ENCODE data around the gene SNX17.
A peak's percentile ranks its signal among the peaks of the same experiment; 100 is the strongest.
"Not testable (repeated sequence)": the region's sequence is repeated elsewhere in the genome, so short reads cannot be mapped to it uniquely, and the experiment has no call there.

SNX17 gene, protein sequence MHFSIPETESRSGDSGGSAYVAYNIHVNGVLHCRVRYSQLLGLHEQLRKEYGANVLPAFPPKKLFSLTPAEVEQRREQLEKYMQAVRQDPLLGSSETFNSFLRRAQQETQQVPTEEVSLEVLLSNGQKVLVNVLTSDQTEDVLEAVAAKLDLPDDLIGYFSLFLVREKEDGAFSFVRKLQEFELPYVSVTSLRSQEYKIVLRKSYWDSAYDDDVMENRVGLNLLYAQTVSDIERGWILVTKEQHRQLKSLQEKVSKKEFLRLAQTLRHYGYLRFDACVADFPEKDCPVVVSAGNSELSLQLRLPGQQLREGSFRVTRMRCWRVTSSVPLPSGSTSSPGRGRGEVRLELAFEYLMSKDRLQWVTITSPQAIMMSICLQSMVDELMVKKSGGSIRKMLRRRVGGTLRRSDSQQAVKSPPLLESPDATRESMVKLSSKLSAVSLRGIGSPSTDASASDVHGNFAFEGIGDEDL

DNA sequence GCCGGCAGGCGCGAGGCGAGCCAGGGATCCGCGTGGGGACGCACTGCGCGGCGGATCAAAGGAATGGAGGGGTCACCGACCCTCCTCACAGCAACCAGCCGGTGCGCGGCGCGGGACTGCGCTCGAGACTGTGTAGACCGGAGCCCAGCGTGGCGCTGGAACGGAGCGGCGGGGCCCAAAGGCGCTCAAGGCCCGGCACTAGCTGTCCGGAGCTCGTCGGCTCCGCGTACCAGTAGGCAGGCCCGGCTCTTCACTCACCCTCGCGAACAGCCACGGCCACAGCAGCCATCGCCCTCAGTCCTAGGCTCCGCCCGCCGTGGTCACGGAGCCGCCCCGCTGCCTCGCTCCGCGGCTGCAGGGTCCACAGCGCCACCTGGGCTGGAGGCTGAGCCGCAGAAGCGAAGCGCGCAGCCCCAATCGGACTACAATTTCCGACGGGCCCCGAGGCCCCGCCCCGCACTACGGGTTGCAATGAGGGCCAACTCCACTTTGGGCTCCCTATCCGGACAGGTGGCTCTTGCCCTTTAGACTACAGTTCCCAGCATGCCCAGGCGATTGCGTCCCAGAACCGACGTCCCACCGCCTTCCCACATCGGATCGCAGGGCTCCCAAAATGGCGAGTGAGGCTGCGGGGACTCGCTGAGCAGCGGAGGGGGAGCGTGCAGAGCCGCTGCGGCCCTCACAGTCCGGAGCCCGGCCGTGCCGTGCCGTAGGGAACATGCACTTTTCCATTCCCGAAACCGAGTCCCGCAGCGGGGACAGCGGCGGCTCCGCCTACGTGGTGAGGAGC is at the start of gene SNX17, which contains the start of gene EIF2B4:
TSS of gene SNX17 (plus strand) at position 591 of the 790 bp plus-strand sequence. CDS start at position 719, 128 bp downstream.
TSS of gene EIF2B4 (minus strand) at position 313 of the 790 bp plus-strand sequence. CDS start at position 289, 24 bp downstream.
- DNase-seq (ENCODE audit: low read depth in 4 of 4, low spot score in 1 of 4), result peak; percentile 93 to 99 (median 97)

DNA sequence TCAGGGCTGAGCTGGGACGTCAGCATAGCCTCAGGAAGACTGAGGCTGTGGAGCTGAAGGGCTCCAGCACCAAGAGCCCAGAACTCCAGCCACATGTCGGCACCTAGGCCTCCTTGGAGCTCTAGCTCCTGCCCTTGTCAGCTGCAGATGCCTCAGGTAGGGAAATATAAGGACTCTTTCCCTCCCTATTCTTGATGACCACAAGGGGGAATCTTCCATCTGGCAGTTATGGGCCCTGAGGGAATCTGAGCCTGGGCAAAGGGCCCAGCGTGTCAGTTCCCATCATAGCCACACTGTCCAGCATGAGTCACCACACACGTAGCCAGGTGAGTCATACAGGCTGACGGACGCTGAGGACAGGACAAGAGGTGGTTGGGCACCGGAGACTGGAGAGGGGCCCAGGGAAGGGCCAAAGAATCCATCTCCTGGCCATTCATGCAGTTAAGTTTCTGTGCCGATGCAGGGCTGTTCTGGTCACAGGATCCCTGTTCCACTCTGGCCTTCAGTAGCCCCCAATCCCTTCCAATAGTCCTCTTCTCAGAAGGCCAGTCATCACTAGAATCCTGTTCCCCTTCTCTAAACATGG is 49.4 kb upstream of the SNX17 start:
- DNase-seq (ENCODE audit: low read depth in 4 of 4, low spot score in 1 of 4), result no peak

DNA sequence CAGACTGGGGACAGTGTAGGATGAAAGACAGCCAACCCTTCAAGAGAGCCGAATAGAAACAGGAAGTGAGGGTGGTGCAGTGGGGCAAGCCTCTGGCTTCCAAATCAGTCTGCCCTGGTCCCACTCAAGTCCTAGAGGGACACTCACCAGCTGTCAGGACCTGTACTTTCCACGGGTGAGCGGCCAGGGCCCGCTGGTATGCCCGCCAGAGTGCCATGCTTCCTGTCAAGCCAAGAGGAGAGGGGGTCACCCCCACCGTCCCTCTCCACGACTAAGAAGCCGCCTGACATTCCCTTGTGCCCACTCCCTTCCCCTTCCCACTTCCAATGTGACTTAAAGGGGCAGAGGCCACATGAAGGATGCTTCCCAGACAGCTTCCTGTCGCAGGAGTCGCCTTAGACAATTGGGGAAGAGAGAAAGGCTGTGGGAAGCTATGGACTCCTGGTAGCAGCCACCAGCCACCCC is 48.1 kb upstream of the SNX17 start:
- DNase-seq (ENCODE audit: low read depth in 4 of 4, low spot score in 1 of 4), result no peak

DNA sequence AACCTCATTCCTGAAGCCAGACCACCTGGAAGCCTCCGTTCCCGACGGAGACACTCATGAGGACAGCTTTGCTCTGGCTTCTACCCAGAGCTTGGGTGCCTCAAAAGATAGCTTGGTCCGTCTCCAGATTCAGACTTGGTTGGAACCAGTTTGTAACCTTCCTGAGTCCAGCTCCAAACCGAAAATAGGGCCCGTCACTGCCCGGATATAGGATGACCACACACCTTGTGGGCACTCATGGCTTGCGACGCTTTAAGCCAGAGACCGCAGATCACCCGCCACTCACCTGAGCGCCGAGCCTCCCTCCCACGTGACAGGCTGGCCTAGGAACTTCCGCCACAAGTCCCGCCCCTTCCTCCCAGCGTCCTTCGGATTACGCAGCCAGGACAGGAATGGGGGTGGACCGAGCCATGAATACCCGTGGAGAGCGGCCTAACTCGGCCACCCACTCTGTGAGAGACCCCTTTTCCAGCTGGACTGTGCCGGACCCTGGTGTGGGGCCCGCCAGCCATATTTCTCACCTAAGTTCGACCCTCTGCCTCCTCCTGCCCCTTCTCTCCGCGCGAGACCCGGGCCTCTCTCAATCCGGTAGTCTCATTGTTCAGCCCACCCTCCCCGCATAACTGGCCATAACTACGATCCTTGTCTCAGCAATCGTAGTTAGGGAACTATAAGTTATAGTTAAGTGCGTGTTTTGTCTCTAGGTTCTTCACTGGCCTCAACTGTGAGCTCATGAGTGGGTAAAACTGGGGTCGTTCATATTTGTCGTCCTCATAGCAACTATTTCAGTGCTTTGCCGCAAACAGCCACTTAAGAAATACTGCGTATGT is 47.4 kb upstream of the SNX17 start, which contains the start of gene MPV17:
TSS of gene MPV17 (minus strand) at position 332 of the 830 bp plus-strand sequence. CDS start 580 bp downstream, outside the sequence.
- peak; percentile 66 to 86 (median 80) for DNase-seq (ENCODE audit: low read depth in 4 of 4, low spot score in 1 of 4)

DNA sequence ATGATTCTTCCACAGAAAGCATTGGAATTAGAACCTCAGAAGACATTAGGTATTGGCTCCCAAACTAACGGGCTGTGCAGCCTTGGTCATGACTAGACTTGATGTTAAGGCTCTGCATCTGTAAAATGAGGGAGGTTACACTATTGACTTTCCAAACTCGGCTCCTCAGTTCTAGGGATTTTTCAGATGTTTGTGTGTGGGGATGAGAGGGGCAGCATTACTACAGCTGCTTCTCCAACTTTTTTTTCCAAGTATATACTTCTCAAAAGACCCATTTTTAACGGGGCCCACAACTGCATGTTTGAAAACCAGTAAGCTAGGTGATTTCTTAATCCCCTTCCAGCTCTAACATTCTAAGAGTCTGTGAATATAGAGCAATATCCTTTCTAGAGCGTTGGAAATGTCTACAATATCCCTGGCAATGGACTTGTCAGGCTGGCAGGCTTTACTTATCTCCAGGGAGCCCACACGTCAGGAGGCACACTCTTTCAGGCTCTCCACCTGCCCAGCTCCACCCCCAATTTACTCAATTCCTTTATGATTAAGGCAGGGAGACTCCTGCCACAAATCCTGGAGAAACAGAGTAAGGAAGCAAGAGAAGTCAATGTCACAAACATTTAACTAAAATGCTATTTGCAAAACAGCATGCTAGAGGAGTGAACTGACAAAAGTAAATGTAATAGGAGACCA is 46.7 kb upstream of the SNX17 start:
- no peak for DNase-seq (ENCODE audit: low read depth in 4 of 4, low spot score in 1 of 4)

DNA sequence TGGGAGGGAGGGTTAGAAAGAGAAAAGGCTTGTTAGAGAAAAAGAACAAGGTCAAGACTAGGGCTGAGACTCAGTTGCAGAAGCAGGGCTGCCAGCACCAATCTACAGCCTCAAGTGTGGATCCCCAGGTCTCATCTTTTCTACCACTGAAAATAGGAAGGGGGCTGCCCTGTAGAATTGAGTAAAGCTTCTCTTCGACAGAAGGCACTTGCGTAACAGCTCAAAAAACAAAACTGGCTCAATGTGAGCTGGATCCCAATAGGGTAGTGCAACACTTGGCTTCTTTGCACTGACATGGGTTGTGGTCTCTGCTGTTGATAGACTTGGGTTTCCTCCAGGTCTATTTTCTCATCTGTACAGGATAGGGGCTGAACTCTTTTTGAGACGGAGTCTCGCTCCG is 45.7 kb upstream of the SNX17 start:
- no peak for DNase-seq (ENCODE audit: low read depth in 4 of 4, low spot score in 1 of 4)

DNA sequence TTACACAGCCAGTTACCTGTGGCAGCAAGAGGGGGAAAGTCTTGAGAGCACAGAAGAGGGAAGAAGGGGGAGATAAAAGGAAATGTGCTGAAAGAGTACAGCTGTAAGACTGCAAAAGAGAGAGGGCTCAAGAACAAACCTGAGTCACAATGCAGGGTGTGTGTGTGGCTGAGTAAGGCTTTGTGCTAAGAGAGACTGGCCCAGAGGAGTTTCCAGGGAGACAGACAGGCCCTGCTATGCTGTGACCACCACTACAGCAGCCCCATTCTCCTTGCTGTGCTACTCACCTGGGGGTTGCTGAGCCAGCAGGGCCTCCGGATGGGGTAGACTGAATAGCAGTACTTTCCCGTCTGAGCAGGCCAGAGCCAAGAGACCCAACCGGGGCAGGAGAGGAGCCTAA is 35.1 kb upstream of the SNX17 start:
- DNase-seq (ENCODE audit: low read depth in 4 of 4, low spot score in 1 of 4), result no peak

DNA sequence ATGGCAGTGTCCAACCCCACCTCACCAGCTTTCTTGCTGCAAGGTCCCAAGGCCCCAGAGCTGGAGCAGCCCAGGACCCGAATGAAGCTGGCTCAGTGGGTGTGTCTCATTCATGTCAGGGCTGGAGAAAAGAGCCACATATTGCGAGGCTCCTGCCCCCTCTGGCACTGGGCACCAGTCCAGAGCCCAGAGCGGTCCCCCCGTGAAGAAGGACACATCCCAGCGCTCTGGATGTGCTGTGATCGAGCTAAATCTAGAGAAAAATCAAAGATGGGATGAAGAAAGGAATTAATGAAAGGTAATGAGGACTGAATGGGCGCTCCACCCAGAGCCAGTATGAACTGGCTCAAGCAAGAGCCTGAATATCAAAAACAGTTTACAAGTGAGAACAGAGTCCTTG is 34.2 kb upstream of the SNX17 start:
- no peak for DNase-seq (ENCODE audit: low read depth in 4 of 4, low spot score in 1 of 4)

DNA sequence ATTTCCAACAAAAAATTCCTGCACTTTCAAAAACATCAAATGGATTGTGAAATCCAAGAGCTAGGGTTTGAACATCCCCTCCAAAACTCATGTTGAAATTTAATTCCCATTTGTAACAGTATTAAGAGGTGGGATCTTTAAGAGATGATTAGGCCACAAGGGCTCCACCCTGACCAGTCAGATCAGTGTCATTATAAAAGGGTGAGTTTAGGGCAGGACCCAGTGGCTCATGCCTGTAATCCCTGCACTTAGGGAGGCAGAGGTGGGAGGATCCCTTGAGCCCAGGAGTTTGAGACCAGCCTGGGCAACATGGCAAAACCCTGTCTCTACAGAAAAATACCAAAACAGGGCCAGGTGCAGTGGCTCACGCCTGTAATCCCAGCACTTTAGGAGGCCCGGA is 22.8 kb upstream of the SNX17 start:
- no peak for DNase-seq (ENCODE audit: low read depth in 4 of 4, low spot score in 1 of 4)

DNA sequence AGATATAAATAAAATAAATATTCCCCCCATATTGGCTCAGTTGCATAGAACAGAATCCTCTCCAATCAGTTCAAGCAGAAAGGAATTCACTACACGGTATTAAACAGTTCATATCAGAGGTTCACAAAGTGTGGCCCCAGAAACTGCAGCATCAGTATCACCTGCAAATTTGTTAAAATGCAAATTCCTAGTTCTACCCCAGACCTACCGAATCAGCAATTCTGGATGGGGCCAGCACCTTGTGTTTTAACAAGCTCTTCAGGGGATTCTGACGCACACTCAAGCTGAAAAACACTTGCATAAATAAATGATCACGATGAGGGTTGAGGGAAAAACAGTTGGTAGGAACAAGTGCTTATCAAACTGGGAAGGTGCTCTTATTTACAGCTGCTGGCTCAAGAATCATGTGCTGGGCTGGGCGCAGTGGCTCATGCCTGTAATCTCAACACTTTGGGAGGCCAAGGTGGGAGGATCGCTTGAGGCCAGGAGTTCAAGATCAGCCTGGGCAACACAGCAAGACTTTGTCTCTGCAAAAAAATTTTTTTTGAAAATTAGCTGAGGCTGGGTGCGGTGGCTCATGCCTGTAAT is 20.2 kb upstream of the SNX17 start:
- no peak for DNase-seq (ENCODE audit: low read depth in 4 of 4, low spot score in 1 of 4)

DNA sequence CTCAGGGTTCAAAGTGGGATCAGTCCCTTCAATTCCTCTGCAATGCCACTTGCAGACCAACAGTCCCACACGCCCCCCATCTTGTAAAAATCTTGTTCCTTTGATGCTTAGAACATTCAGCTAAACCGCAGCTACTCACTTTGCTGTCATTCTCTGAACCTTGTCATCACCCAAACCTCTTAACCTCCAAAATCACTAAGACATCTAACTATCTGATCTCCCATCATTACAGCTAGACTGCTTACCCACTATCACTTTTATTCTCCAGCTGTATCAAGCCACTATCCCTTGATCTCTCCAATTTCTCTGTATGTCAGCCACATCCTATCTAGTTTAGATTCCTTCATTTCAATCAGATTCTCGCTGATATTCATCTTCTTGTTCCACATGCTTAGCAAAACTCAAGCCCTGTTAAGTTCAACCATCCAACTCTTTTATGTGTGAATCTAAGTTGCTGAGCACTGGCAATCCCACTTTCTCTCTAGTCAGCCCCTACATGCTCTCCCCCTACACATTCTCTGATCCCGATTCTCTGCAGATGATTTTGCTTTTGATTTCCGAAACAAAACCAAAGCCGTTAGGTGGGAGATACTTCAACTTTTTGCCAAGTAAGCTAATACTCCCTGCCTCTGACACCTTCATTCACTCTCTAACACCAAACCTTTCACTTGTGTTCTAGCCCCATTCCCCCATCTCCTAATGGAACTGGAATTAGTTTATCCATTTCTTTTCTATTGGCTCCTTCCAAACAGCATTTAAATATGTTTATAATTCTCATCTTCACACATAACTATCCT is 18.4 kb upstream of the SNX17 start:
- no peak for DNase-seq (ENCODE audit: low read depth in 4 of 4, low spot score in 1 of 4)

DNA sequence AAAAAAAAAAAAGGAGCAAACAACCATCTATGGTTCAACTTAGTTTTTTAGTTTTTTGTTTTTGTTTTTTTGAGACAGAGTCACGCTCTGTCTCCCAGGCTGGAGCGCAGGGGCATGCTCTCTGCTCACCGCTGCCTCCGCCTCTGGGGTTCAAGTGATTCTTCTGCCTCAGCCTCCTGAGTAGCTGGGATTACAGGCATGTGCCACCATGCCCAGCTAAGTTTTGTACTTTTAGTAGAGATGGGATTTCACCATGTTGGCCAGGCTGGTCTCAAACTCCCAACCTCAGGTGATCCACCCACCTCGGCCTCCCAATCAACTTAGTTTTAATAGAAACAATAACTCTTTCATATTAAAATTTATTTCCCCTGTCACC is 17.0 kb upstream of the SNX17 start:
- DNase-seq (ENCODE audit: low read depth in 4 of 4, low spot score in 1 of 4), result not testable (repeated sequence)

DNA sequence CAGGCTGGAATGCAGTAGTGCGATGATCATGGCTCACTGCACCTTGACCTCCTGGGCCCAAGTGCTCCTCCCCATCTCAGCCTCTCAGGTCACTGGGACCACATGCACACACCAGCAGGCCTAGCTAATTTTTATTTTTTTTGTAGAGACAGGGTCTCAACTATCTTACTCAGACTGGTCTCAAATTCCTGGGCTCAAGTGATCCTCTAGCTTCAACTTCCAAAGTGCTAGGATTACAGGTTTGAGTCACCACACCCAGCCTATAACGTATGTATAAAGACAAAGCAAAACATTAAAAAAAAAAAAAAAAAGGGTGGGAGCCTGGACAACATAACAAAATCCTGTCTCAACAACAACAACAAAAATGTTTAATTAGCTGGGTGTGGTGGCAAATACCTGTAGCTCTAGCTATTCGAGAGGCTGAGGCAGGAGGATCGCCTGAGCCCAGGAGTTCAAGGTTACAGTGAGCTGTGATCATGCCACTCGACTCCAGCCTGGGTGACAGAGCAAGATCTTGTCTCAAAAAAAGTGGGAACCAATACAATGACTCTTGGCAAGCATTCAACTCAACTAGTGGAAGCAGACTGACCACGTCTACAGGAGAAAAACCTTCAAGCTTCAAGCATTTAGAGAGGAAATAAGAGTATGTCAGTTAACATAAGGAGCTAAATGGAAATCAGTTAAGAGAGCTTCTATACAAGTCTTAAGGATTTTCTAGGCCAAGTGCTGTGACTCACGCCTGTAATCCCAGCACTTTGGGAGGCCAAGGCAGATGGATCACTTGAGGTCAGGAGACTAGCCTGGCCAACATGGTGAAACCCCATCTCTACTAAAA is 16.4 kb upstream of the SNX17 start:
- DNase-seq (ENCODE audit: low read depth in 4 of 4, low spot score in 1 of 4), result no peak

DNA sequence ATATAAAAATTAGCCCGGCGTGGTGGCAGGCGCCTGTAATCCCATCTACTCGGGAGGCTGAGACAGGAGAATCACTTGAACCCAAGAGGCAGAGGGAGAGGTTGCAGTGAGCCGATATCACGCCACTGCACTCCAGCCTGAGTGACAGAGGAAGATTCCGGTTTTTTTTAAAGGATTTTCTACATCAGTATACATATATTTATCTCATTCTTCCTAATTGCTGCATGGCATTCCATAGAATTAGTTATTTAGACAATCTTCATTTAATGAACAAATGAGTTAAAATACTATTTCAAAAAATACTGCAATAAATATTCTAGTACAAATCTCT is 15.9 kb upstream of the SNX17 start:
- no peak for DNase-seq (ENCODE audit: low read depth in 4 of 4, low spot score in 1 of 4)

DNA sequence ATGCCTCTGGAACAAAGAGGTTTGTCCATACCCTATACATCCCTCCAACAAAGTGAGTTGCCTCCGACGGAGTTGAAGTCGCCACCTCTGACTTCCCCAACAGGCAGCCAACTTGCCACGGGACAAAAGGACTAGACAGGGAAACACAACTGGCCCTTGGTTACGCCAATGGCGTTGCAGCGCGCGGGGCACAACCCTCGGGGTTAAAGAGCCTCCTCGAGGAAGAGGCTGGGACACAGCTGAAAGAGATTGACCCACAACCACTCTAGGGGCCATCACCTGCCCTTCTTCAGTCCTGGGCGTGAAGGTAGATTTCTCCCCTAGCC is 14.4 kb upstream of the SNX17 start:
- no peak for DNase-seq (ENCODE audit: low read depth in 4 of 4, low spot score in 1 of 4)

DNA sequence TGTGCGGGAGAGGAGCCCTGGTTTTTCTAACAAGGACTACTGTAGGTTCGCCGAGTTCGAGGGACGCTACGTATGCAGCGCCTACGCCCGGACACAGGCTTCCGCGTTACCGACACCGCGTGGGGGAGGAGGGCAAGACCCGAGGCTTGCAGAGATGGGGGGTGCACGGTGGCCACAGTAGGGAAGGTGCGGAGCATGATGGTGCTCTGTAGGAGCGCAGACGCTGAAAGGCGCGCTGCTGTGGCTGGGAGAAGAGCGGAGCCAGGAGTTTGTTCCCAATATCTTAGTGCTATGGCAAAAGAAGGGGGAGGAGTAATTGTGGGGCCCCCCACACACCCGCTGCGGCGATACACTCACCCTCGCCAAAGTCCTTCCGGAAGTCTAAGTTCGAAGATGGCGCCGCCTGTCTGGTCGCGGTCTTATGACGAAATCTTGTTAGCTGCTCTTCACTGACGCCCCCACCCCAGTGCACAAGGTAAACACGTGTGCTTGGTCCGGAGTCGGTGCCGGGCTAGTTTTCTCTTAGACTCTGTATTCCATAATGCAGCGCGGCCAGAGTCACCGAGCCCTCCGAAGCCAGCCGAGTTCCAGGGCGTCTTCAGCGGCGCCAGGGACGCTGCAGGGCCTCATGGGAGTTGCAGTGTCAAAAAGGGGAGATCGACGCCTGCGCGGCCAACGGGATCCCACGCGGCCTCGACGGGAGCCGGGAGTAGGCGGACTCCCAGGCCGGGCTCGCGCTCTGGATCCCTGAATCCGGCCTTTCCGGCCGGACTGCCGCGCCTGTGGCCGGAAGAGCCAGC is 13.8 kb upstream of the SNX17 start, which contains the start of gene GTF3C2:
TSS of gene GTF3C2 (minus strand) at position 383 of the 800 bp plus-strand sequence. CDS start 13,210 bp downstream, outside the sequence.
- peak; percentile 80 to 86 (median 86) for DNase-seq (ENCODE audit: low read depth in 4 of 4, low spot score in 1 of 4)
